Activated T-helper 17 cell treated with anti-CD3 and anti-CD28 coated beads, Interleukin-2, amount 50 U/mL, for 72 hours (primary cell): Measurements from ENCODE around the gene CIITA. TPM values are rescaled to one million over a fixed set of nuclear protein-coding genes. Genes with fewer than 3 reads are reported as not detected.

Experiments
- ATAC-seq: fragments of 150-1000 bp; cut with Tn5 transposase; replicated peaks from 2 replicates; pipeline ENCODE4 v1.10.0; 2021; ENCODE audit warnings: mild to moderate bottlenecking, moderate library complexity
- H3K27ac Mint-ChIP-seq: one replicate; pipeline ENCODE4 v1.8.0; 2022; ENCODE audit warnings: mixed read lengths
- H3K27me3 Mint-ChIP-seq: one replicate; pipeline ENCODE4 v1.8.0; 2022; ENCODE audit warnings: mixed read lengths
- H3K36me3 Mint-ChIP-seq: one replicate; pipeline ENCODE4 v1.8.0; 2022; ENCODE audit warnings: low read depth, mild to moderate bottlenecking, mixed read lengths
- H3K4me1 Mint-ChIP-seq: one replicate; pipeline ENCODE4 v1.8.0; 2022; ENCODE audit warnings: mixed read lengths
- H3K4me3 Mint-ChIP-seq: one replicate; pipeline ENCODE4 v1.8.0; 2022; ENCODE audit warnings: mild to moderate bottlenecking, mixed read lengths
- H3K9me3 Mint-ChIP-seq: one replicate; pipeline ENCODE4 v1.8.0; 2022; ENCODE audit warnings: mixed read lengths
- total RNA-seq, 2 donors: library from RNA; stranded (reverse); gene quantifications; one replicate each; pipeline ENCODE4 v1.2.3, GENCODE V29; 2022

The CIITA gene
- total RNA-seq, 2 donors from 2014 or later, result 8.6 to 64.2 TPM

DNA sequence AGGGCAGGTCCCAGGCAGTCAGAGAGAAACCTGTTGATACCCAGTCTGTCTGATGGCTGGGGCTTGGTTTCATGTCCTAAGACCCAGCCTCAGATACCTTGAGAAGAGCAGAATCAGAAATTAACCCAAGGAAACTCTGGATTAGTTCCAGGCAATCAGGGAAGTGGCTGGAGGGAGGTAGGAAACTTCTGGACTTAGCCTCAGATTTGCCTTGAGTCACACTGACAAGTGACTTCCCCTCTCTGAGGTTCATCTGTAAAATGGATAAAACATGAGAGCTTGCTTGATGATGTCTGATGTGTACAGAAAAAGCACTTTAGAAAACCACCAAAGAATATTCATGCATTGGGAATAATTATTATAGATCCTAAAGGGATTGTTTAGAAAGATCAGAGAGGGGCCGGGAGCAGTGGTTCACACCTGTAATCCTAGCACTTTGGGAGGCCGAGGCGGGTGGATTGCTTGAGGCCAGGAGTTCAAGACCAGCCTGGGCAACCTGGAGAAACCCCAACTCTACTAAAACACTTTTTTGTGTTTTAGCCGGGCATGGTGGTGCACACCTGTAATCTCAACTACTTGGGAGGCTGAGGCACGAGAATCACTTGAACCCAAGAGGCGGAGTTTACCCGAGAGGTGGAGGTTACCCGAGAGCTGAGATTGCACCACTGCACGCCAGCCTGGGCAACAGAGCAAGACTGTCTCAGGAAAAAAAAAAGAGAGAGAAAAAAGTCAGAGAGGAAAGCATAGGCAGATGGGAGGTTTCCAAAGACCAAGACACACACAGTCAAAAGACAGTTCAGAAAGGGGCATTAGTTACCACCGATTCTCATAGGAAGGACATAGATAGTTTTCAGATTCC is 3.8 kb downstream of the CIITA start:
- no peaks in the 10 kb centered on the region for H3K36me3 Mint-ChIP-seq
- no peak overlapping the region for H3K27ac Mint-ChIP-seq
- H3K9me3 Mint-ChIP-seq, result no peaks in the 10 kb centered on the region
- ATAC-seq, result no peak
- H3K27me3 Mint-ChIP-seq, result peaks cover 33% of the 10 kb centered on the region
- peaks cover 31% of the 10 kb centered on the region for H3K4me1 Mint-ChIP-seq
- H3K4me3 Mint-ChIP-seq, result peak overlapping the region; percentile 22

DNA sequence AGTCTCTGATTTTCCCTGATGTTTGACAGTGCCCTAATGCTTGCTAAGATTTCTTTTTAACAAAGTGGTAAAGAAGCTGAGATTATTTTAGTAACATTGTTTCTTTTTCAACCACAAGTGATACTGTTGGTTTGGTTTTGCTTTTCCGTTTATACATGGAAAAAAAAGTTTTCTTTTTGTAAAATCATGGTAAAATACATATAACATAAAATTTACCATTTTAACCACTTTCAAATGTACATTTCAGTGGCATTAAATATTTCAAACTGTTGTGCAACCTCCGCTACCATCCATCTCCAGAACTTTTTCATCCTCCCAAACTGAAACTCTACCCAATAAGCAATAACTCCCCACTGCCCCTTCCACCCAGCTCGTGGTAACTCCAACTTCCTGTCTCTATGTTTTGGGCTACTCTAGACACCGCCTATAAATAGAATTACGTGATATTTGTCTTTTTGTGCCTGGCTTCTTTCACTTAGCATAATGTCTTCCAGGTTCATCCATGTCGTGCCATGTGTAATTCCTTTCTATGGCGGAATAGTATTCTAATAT is 4.6 kb downstream of the CIITA start:
- Mint-ChIP-seq H3K36me3 (no peaks in the 10 kb centered on the region), H3K27ac (no peak overlapping the region), H3K27me3 (peaks cover 27% of the 10 kb centered on the region), H3K4me1 (peaks cover 33% of the 10 kb centered on the region), H3K9me3 (no peaks in the 10 kb centered on the region), H3K4me3 (peak overlapping the region; percentile 22)
- ATAC-seq, result no peak

DNA sequence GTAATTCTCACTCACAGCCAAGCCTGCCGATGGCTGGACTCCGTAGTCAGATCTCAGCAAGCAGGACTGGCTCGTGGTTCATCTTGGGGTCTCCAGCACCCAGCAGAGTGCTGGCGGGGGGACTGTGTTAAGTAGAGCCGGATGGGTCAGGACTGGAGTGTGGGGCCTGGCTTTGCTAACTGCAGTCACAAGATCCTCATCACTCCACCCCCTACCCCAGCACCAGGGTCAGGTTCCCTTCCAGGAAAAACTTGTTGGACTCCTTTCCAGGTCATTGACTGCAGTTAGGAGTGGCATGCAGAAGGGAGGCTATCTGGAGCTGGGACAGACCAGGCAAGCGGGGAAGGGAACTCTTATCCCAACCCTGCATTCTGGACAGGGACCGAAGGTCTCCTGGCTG is 6.0 kb downstream of the CIITA start:
- ATAC-seq, result no peak
- Mint-ChIP-seq H3K9me3 (no peaks in the 10 kb centered on the region), H3K27me3 (peaks cover 13% of the 10 kb centered on the region), H3K27ac (no peak overlapping the region), H3K4me1 (peaks cover 20% of the 10 kb centered on the region), H3K36me3 (no peaks in the 10 kb centered on the region), H3K4me3 (no peak overlapping the region)

DNA sequence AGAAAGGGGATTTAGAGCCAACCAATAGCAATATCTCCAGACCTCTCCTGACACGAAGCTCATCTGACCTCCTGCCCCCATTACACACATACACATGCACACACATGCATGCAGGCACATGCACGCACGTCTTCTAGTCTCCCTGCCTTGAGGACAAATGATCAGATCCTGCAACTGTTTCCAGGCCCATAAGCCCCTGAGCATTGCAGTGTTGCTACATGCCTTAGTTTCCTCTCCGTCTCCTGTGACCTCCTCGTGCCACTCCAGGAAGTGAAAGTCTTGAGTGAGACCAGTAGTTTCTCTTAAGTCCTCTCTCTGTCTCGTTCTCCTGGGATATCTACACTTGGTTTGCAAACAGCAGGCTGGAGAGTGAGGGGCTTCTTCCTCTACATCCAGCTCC is 8.2 kb downstream of the CIITA start:
- H3K27ac Mint-ChIP-seq, result no peak overlapping the region
- no peak for ATAC-seq
- peaks cover 14% of the 10 kb centered on the region for H3K4me1 Mint-ChIP-seq

DNA sequence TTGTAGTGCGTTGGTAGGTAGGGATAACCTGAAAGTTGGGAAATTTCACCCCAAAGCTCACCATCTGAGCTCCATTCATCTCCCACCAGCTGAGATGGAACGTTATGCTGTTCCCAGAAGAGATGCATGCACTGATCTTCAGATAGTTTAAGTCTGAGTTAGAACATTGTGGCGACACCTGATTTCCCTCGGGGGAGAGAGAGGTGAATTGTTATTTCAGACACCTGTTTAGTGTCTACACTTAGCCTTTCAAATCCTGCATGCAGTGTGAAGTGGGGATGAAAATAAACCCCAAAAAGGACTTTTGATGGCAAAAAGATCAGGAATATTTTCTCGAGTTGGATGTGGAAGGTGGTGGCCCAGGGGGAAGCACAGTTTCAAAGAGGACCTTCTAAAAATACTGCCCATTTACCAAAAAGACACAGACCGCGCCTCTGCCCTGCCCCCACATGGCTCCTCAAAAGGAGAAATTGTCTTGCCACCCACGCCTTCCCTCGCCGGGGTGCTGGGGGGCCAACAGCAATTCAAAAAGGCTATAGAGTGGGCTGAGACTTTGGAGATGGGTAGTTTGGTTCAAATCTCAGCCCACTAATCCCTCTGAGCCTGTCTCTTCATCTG is 11.4 kb downstream of the CIITA start:
- no peaks in the 10 kb centered on the region for H3K36me3 Mint-ChIP-seq
- H3K27me3 Mint-ChIP-seq, result peaks cover 5% of the 10 kb centered on the region

More for the DNA sequence above, 8.2 kb downstream of the CIITA start:
- H3K9me3 Mint-ChIP-seq, result no peaks in the 10 kb centered on the region
- peaks cover 7% of the 10 kb centered on the region for H3K27me3 Mint-ChIP-seq
- H3K4me3 Mint-ChIP-seq, result no peak overlapping the region
- no peaks in the 10 kb centered on the region for H3K36me3 Mint-ChIP-seq

DNA sequence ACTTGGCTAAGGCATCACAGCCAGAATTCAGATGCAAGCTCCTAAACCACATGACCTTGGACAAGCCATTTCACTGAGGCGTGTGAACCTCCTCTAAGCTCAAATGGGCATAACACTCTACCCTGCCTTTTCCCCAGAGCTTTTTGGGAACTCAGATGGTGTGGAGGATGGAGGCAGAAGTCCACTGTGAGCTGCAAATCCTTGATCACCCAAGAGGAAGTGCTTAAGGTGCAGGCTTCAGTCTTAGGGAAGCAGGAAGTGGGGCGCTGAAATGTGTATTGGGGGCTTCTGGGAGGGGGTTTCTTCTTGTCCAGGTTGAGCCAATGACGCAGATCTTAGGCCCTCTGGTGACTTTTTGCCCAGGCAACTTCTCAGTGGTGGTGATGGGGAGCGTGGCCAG is 12.9 kb downstream of the CIITA start:
- Mint-ChIP-seq H3K4me3 (no peak overlapping the region), H3K27ac (no peak overlapping the region), H3K9me3 (no peaks in the 10 kb centered on the region), H3K27me3 (peaks cover 6% of the 10 kb centered on the region), H3K36me3 (no peaks in the 10 kb centered on the region), H3K4me1 (peaks cover 5% of the 10 kb centered on the region)
- no peak for ATAC-seq

More for the DNA sequence above, 11.4 kb downstream of the CIITA start:
- H3K4me3 Mint-ChIP-seq, result no peak overlapping the region
- no peaks in the 10 kb centered on the region for H3K9me3 Mint-ChIP-seq
- no peak overlapping the region for H3K27ac Mint-ChIP-seq
- ATAC-seq, result no peak
- H3K4me1 Mint-ChIP-seq, result peaks cover 5% of the 10 kb centered on the region

DNA sequence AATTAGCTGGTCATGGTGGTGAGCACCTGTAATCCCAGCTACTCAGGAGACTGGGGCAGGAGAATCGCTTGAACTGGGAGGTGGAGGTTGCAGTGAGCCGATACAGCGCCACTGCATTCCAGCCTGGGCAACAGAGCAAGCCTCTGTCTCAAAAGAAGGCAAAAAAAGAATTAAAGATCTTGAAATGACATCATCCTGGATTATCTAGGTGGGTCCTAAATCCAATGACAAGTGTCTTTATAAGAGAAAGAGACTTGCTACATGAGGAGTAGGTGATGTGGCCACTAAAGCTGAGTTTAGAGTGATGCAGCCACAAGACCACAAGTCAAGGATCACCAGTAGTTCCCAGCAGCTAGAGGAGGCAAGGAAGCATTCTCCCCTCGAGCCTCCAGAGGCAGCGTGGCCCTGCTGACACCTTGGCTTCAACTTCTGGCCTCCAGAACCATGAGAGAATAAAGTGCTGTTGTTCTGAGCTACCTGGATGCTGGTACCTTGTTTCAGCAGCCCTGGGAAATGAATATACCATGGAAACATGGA is 15.8 kb downstream of the CIITA start:
- H3K36me3 Mint-ChIP-seq, result no peaks in the 10 kb centered on the region
- peaks cover 6% of the 10 kb centered on the region for H3K27me3 Mint-ChIP-seq
- no peak overlapping the region for H3K4me3 Mint-ChIP-seq
- H3K4me1 Mint-ChIP-seq, result no peaks in the 10 kb centered on the region
- H3K9me3 Mint-ChIP-seq, result no peaks in the 10 kb centered on the region
- no peak overlapping the region for H3K27ac Mint-ChIP-seq
- ATAC-seq, result no peak

DNA sequence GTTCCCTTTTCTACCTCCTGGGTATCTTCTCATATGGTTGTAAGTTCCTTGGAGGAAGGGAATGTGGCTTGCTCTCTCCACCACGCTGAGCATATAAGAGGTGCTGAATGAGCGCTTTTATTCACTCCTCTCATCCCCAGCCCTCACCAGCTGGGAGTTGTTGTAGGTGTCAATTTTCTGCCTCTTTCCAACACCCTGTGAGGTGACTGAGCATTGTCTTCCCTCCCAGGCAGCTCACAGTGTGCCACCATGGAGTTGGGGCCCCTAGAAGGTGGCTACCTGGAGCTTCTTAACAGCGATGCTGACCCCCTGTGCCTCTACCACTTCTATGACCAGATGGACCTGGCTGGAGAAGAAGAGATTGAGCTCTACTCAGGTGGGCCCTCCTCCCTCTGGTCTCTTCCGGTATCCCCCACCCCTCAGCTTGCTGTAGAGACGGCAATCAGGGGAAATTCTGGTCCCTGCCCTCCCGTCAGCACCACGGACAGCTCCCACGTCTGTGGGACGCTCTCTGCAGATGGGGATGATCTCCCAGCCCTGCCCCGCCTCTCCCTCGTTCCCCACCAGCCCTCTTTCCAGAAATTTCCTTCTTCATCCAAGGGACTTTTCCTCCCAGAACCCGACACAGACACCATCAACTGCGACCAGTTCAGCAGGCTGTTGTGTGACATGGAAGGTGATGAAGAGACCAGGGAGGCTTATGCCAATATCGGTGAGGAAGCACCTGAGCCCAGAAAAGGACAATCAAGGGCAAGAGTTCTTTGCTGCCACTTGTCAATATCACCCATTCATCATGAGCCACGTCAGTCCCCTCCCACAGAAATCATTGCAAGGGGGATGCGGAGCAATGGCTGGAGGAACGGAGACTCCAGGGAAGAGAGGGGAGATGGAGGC is 18.3 kb downstream of the CIITA start:
- Mint-ChIP-seq H3K4me3 (no peak overlapping the region), H3K27me3 (peaks cover 6% of the 10 kb centered on the region), H3K27ac (no peak overlapping the region), H3K9me3 (no peaks in the 10 kb centered on the region), H3K36me3 (no peaks in the 10 kb centered on the region), H3K4me1 (no peaks in the 10 kb centered on the region)
- no peak for ATAC-seq

DNA sequence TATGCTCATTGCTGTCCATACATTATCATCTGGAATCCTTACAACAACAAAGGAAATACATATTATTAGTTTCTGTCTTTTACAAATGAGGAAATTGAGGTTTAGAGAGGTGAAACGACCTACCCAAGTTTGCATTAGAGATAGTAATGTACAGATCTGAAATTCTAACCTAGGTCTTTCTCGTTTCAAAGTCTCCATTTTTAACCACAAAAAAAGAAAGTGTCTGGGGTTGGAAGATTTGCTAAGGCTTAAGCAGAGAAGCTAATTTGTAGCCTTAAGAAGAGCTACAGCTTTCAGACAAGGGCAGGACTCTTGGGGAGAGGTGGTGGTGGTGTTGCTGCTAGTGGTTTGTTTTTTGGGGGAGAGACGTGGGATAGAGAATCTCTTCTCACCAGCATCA is 19.2 kb downstream of the CIITA start:
- no peak overlapping the region for H3K27ac Mint-ChIP-seq
- H3K27me3 Mint-ChIP-seq, result peaks cover 6% of the 10 kb centered on the region
- H3K9me3 Mint-ChIP-seq, result no peaks in the 10 kb centered on the region
- no peaks in the 10 kb centered on the region for H3K4me1 Mint-ChIP-seq
- no peaks in the 10 kb centered on the region for H3K36me3 Mint-ChIP-seq
- no peak overlapping the region for H3K4me3 Mint-ChIP-seq
- no peak for ATAC-seq

DNA sequence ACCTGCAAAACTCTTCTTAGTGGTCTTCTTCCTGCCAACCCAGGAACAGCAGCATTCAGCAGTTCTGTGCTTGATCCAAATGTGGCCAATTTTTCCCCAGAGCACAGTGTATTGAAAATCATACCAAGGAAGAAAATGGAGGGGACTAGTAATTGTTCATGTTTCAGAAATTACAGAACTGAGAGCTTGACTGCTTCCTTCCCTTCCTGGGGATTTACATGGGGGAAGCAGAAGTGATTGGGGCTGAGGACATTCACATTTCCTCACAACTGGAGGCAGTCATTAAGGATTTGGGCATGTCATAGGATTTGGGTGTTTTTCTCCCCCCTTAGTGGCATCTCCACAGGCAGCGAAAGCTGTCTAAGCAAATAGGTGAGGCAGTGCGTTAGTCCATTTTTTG is 19.7 kb downstream of the CIITA start:
- no peak overlapping the region for H3K4me3 Mint-ChIP-seq
- no peaks in the 10 kb centered on the region for H3K4me1 Mint-ChIP-seq
- no peaks in the 10 kb centered on the region for H3K36me3 Mint-ChIP-seq
- H3K27ac Mint-ChIP-seq, result no peak overlapping the region
- H3K9me3 Mint-ChIP-seq, result no peaks in the 10 kb centered on the region
- H3K27me3 Mint-ChIP-seq, result peaks cover 6% of the 10 kb centered on the region
- ATAC-seq, result no peak

DNA sequence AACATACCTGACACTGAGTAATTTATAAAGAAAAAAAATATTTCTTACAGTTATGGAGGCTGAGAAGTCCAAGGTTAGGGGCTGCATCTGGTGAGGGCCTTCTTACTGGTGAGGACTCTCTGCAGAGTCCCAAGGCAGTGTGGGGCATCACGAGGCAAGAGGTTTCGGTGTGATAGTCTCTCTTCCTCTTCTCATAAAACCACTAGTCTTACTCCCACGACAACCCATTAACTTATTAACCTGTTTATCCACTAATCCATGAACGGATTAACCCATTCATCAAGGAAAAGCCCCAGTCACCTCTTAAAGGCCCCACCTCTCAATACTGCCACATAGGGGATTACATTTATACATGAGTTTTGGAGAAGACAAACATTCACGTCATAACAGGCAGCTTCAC is 20.1 kb downstream of the CIITA start:
- no peak for ATAC-seq
- H3K27me3 Mint-ChIP-seq, result peaks cover 6% of the 10 kb centered on the region
- H3K4me1 Mint-ChIP-seq, result no peaks in the 10 kb centered on the region
- no peaks in the 10 kb centered on the region for H3K9me3 Mint-ChIP-seq
- no peak overlapping the region for H3K27ac Mint-ChIP-seq
- no peaks in the 10 kb centered on the region for H3K36me3 Mint-ChIP-seq
- no peak overlapping the region for H3K4me3 Mint-ChIP-seq

DNA sequence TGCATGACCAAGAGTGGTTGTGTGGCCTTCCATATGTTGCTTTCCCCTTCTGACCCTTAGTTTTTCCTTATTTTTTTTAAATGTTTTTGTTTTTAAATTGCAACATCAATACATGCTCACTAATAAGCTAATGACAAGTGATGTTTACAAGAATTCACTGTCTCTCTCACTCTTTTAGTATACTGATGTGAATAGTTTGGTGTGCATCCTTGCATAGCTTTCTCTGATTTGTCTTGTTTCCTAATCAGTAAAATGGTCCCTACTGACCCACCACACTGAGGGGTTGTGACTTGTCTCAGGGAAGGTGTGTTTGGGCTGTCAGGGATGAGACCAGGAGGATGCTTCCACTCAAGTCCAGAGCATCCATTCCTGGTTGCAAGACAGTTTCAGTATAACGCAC is 26.0 kb downstream of the CIITA start:
- no peaks in the 10 kb centered on the region for H3K36me3 Mint-ChIP-seq
- H3K4me3 Mint-ChIP-seq, result no peak overlapping the region
- ATAC-seq, result no peak
- no peaks in the 10 kb centered on the region for H3K4me1 Mint-ChIP-seq
- H3K27me3 Mint-ChIP-seq, result no peaks in the 10 kb centered on the region
- no peaks in the 10 kb centered on the region for H3K9me3 Mint-ChIP-seq
- H3K27ac Mint-ChIP-seq, result no peak overlapping the region

DNA sequence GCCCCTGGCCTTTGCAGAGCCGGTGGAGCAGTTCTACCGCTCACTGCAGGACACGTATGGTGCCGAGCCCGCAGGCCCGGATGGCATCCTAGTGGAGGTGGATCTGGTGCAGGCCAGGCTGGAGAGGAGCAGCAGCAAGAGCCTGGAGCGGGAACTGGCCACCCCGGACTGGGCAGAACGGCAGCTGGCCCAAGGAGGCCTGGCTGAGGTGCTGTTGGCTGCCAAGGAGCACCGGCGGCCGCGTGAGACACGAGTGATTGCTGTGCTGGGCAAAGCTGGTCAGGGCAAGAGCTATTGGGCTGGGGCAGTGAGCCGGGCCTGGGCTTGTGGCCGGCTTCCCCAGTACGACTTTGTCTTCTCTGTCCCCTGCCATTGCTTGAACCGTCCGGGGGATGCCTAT is 29.5 kb downstream of the CIITA start:
- Mint-ChIP-seq H3K27ac (no peak overlapping the region), H3K9me3 (no peaks in the 10 kb centered on the region), H3K4me3 (no peak overlapping the region), H3K27me3 (no peaks in the 10 kb centered on the region), H3K36me3 (no peaks in the 10 kb centered on the region), H3K4me1 (no peaks in the 10 kb centered on the region)
- ATAC-seq, result no peak
